H1 (cell line): ENCODE data around the gene EMP3. TPM values are rescaled to one million over a fixed set of nuclear protein-coding genes. Genes with fewer than 3 reads are reported as not detected.

Experiments used
- CHD1 ChIP-seq: IDR thresholded peaks from 2 replicates; pipeline ENCODE4 v1.6.1; 2012; ENCODE audit warnings: low read depth, low read length, improper control_type of control experiment
- KDM1A ChIP-seq: fragments of 200-600, 300-600 bp; sonication (generic); IDR thresholded peaks from 2 replicates; pipeline ENCODE4 v1.7.1; 2016; ENCODE audit warnings: mild to moderate bottlenecking, low read length, borderline replicate concordance
- MAFK ChIP-seq: IDR thresholded peaks from 2 replicates; pipeline ENCODE4 v1.6.1; 2012; ENCODE audit warnings: low read depth, mild to moderate bottlenecking, improper control_type of control experiment, low read length
- PHF8 ChIP-seq: fragments of 200-600 bp; sonication (generic); conservative IDR thresholded peaks from 2 replicates; pipeline ENCODE4 v1.7.1; 2012; ENCODE audit warnings: low read depth, mild to moderate bottlenecking, inconsistent platforms, low read length, moderate library complexity
- SAP30 ChIP-seq: fragments of 300-600 bp; sonication (generic); IDR thresholded peaks from 2 replicates; pipeline ENCODE4 v1.7.1; 2012; ENCODE audit warnings: low read length, moderate library complexity, mild to moderate bottlenecking, inconsistent platforms; ENCODE audit not compliant: insufficient read depth, insufficient replicate concordance
- TAF1 ChIP-seq: IDR thresholded peaks from 2 replicates; pipeline ENCODE4 v1.6.1; 2011; ENCODE audit warnings: mild to moderate bottlenecking, low read depth, low read length
- YY1 ChIP-seq: IDR thresholded peaks from 2 replicates; pipeline ENCODE4 v1.6.1; 2011; ENCODE audit warnings: low read depth, mild to moderate bottlenecking, low read length
- polyA plus RNA-seq, 7 experiments: library from polyadenylated mRNA; depleted of rRNA in 3 of 7; stranded (reverse) in 5 of 7; unstranded in 2 of 7; fragments of >200 nt in 5 of 7; fragments of 200-250 nt in 2 of 7; gene quantifications; 1 replicate in 5 of 7; 2 replicates in 1 of 7; 4 replicates in 1 of 7; pipeline versions ENCODE4 v1.2.1 to v1.2.3, GENCODE V29; 2011 to 2013; ENCODE audit warnings: missing spikeins in 2 of 7, mixed read lengths in 2 of 7
- total RNA-seq: library from RNA; stranded (reverse); fragmentation: NEBNext Ultra II Directional; extraction: Animal tissue kit (Norgen Biotek cat#: 25700); gene quantifications from 2 replicates; pipeline ENCODE4 v1.2.1, GENCODE V29; 2021
- TF ChIP-seq, protein P1 (sequence below): fragments of 300-600 bp; sonication (generic); IDR thresholded peaks from 2 replicates; pipeline ENCODE4 v1.7.1; 2012; ENCODE audit warnings: low read length, moderate library complexity, mild to moderate bottlenecking, inconsistent platforms; ENCODE audit not compliant: insufficient replicate concordance

The EMP3 gene
- total and polyA plus RNA-seq, 2 of the 8 experiments (the other 6 are each of a cell fraction or from before 2014, with no cell fraction given) = 18.4 to 87.8 TPM

GRCh38 chr19:48321372-48321621 is 4.1 kb upstream of the EMP3 start (continued):
- TF ChIP-seq, protein P1, sequence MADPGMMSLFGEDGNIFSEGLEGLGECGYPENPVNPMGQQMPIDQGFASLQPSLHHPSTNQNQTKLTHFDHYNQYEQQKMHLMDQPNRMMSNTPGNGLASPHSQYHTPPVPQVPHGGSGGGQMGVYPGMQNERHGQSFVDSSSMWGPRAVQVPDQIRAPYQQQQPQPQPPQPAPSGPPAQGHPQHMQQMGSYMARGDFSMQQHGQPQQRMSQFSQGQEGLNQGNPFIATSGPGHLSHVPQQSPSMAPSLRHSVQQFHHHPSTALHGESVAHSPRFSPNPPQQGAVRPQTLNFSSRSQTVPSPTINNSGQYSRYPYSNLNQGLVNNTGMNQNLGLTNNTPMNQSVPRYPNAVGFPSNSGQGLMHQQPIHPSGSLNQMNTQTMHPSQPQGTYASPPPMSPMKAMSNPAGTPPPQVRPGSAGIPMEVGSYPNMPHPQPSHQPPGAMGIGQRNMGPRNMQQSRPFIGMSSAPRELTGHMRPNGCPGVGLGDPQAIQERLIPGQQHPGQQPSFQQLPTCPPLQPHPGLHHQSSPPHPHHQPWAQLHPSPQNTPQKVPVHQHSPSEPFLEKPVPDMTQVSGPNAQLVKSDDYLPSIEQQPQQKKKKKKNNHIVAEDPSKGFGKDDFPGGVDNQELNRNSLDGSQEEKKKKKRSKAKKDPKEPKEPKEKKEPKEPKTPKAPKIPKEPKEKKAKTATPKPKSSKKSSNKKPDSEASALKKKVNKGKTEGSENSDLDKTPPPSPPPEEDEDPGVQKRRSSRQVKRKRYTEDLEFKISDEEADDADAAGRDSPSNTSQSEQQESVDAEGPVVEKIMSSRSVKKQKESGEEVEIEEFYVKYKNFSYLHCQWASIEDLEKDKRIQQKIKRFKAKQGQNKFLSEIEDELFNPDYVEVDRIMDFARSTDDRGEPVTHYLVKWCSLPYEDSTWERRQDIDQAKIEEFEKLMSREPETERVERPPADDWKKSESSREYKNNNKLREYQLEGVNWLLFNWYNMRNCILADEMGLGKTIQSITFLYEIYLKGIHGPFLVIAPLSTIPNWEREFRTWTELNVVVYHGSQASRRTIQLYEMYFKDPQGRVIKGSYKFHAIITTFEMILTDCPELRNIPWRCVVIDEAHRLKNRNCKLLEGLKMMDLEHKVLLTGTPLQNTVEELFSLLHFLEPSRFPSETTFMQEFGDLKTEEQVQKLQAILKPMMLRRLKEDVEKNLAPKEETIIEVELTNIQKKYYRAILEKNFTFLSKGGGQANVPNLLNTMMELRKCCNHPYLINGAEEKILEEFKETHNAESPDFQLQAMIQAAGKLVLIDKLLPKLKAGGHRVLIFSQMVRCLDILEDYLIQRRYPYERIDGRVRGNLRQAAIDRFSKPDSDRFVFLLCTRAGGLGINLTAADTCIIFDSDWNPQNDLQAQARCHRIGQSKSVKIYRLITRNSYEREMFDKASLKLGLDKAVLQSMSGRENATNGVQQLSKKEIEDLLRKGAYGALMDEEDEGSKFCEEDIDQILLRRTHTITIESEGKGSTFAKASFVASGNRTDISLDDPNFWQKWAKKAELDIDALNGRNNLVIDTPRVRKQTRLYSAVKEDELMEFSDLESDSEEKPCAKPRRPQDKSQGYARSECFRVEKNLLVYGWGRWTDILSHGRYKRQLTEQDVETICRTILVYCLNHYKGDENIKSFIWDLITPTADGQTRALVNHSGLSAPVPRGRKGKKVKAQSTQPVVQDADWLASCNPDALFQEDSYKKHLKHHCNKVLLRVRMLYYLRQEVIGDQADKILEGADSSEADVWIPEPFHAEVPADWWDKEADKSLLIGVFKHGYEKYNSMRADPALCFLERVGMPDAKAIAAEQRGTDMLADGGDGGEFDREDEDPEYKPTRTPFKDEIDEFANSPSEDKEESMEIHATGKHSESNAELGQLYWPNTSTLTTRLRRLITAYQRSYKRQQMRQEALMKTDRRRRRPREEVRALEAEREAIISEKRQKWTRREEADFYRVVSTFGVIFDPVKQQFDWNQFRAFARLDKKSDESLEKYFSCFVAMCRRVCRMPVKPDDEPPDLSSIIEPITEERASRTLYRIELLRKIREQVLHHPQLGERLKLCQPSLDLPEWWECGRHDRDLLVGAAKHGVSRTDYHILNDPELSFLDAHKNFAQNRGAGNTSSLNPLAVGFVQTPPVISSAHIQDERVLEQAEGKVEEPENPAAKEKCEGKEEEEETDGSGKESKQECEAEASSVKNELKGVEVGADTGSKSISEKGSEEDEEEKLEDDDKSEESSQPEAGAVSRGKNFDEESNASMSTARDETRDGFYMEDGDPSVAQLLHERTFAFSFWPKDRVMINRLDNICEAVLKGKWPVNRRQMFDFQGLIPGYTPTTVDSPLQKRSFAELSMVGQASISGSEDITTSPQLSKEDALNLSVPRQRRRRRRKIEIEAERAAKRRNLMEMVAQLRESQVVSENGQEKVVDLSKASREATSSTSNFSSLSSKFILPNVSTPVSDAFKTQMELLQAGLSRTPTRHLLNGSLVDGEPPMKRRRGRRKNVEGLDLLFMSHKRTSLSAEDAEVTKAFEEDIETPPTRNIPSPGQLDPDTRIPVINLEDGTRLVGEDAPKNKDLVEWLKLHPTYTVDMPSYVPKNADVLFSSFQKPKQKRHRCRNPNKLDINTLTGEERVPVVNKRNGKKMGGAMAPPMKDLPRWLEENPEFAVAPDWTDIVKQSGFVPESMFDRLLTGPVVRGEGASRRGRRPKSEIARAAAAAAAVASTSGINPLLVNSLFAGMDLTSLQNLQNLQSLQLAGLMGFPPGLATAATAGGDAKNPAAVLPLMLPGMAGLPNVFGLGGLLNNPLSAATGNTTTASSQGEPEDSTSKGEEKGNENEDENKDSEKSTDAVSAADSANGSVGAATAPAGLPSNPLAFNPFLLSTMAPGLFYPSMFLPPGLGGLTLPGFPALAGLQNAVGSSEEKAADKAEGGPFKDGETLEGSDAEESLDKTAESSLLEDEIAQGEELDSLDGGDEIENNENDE = no peak
- TF ChIP-seq YY1 = no peak
- peak; percentile 35; the same call in 1 of the 2 replicates for TF ChIP-seq PHF8
- TF ChIP-seq TAF1 = peak; percentile 41; the same call in 1 of the 2 replicates
- TF ChIP-seq MAFK = no peak
- no peak for TF ChIP-seq KDM1A
- no peak for TF ChIP-seq CHD1
- TF ChIP-seq SAP30 = no peak
